ENCODE measurements around the gene FAM124A. TPM values are rescaled to one million over a fixed set of nuclear protein-coding genes. Genes with fewer than 3 reads are reported as not detected.

The FAM124A gene
- total RNA-seq, 1 experiment from 2014 or later: 3.1 TPM

DNA sequence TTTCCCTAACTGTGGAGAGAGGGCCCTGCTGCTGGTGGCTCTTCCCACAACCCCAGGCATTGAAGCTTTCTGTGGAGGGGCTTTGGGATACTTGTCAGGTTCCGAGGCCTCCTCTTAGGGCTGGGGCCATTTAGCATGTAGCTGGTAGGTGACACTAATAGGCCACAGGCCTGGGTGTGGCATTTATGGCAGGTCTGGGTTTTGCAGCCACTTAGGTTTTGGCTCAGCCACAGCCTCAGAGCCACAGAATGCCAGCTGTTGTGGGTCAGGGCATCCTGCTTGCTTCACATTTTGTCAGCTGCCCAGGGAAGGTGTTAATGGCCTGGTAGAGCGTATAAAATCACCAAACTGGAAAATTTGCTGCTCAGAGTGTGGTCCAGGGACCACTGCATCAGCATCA is 15.7 kb downstream of the FAM124A start:
- H3K4me2 ChIP-seq (ENCODE audit: low read length): no peak overlapping the region
- no peak for DNase-seq (ENCODE audit: low read depth, low spot score)
- no peaks in the 10 kb centered on the region for H3K79me2 ChIP-seq (ENCODE audit: insufficient read depth, low read length)
- H3K9me2 ChIP-seq (ENCODE audit: insufficient read depth): no peaks in the 10 kb centered on the region
- H3K9ac ChIP-seq (ENCODE audit: low read length): no peak overlapping the region
- ChIA-PET CTCF (interaction anchor here (1.5 kb wide), 1 partner anchor 49 kb away, joined by 5 read pairs; no protein-coding TSS in a partner anchor), POLR2A (no interaction called here), RAD21 (ENCODE audit: low non-redundant PET in 1 of 2, low total read pairs in 2 of 2, uncharacterized antibody in 2 of 2, unreplicated experiment in 2 of 2) (no interaction called here)
- no peaks in the 10 kb centered on the region for H3K4me1 ChIP-seq (ENCODE audit: control insufficient read depth in 1 of 2, insufficient read depth in 2 of 2, low read length in 2 of 2)
- no TSS peak for BruUV-seq (replicated peaks)
- no peak overlapping the region for H3K4me3 ChIP-seq (replicated peaks in 1 of 2; ENCODE audit: low read depth in 1 of 2, low read length in 2 of 2)
- H3K27me3 ChIP-seq (ENCODE audit: insufficient read depth, low read length): no peaks in the 10 kb centered on the region
- H3K9me3 ChIP-seq (ENCODE audit: control insufficient read depth in 1 of 2, insufficient read depth in 1 of 2, low read depth in 1 of 2, low read length in 2 of 2): no peaks in the 10 kb centered on the region
- no peak overlapping the region for H2AFZ ChIP-seq (ENCODE audit: low read depth, low read length, poor library complexity, severe bottlenecking)
- intact Hi-C loops (cut with micrococcal nuclease): no loop called here
- no peak for TF ChIP-seq TCF7L2 (IDR thresholded peaks at IDR 0.05; ENCODE audit: borderline replicate concordance, extremely low read depth, insufficient read depth, insufficient read length)
- TF ChIP-seq EZH2phosphoT487 (IDR thresholded peaks at IDR 0.05; ENCODE audit: borderline replicate concordance): no peak
- TF ChIP-seq POLR2A (IDR thresholded peaks at IDR 0.05; ENCODE audit: borderline replicate concordance, extremely low read depth, insufficient read depth, insufficient read length): no peak
- TF ChIP-seq SP1 (IDR thresholded peaks at IDR 0.05; ENCODE audit: low read depth): no peak
- TF ChIP-seq SIN3A (IDR thresholded peaks at IDR 0.05; ENCODE audit: low read depth): no peak
- no peak for TF ChIP-seq FOSL1 (IDR thresholded peaks at IDR 0.05; ENCODE audit: low read depth)
- TF ChIP-seq RAD21 (IDR thresholded peaks at IDR 0.05; ENCODE audit: low read depth): no peak
- TF ChIP-seq, protein P1, sequence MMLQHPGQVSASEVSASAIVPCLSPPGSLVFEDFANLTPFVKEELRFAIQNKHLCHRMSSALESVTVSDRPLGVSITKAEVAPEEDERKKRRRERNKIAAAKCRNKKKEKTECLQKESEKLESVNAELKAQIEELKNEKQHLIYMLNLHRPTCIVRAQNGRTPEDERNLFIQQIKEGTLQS (IDR thresholded peaks at IDR 0.05): no peak
- TF ChIP-seq, protein P2, sequence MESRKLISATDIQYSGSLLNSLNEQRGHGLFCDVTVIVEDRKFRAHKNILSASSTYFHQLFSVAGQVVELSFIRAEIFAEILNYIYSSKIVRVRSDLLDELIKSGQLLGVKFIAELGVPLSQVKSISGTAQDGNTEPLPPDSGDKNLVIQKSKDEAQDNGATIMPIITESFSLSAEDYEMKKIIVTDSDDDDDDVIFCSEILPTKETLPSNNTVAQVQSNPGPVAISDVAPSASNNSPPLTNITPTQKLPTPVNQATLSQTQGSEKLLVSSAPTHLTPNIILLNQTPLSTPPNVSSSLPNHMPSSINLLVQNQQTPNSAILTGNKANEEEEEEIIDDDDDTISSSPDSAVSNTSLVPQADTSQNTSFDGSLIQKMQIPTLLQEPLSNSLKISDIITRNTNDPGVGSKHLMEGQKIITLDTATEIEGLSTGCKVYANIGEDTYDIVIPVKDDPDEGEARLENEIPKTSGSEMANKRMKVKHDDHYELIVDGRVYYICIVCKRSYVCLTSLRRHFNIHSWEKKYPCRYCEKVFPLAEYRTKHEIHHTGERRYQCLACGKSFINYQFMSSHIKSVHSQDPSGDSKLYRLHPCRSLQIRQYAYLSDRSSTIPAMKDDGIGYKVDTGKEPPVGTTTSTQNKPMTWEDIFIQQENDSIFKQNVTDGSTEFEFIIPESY (IDR thresholded peaks at IDR 0.05; ENCODE audit: extremely low read depth, insufficient replicate concordance, low read length): no peak
- TF ChIP-seq EGR1 (IDR thresholded peaks at IDR 0.05; ENCODE audit: low read depth): no peak
- TF ChIP-seq, protein P3, sequence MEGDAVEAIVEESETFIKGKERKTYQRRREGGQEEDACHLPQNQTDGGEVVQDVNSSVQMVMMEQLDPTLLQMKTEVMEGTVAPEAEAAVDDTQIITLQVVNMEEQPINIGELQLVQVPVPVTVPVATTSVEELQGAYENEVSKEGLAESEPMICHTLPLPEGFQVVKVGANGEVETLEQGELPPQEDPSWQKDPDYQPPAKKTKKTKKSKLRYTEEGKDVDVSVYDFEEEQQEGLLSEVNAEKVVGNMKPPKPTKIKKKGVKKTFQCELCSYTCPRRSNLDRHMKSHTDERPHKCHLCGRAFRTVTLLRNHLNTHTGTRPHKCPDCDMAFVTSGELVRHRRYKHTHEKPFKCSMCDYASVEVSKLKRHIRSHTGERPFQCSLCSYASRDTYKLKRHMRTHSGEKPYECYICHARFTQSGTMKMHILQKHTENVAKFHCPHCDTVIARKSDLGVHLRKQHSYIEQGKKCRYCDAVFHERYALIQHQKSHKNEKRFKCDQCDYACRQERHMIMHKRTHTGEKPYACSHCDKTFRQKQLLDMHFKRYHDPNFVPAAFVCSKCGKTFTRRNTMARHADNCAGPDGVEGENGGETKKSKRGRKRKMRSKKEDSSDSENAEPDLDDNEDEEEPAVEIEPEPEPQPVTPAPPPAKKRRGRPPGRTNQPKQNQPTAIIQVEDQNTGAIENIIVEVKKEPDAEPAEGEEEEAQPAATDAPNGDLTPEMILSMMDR (IDR thresholded peaks at IDR 0.05 in 2 of 3, conservative IDR thresholded peaks at IDR 0.05 in 1 of 3; ENCODE audit: borderline replicate concordance in 1 of 3, insufficient read depth in 1 of 3, low read depth in 2 of 3, low read length in 2 of 3): no peak
- TF ChIP-seq JUND (IDR thresholded peaks at IDR 0.05): no peak
- TF ChIP-seq CBX3 (IDR thresholded peaks at IDR 0.05; ENCODE audit: low read depth): no peak
- TF ChIP-seq YY1 (IDR thresholded peaks at IDR 0.05; ENCODE audit: extremely low read depth, insufficient replicate concordance, low read depth, low read length): no peak
- H4K20me1 ChIP-seq (ENCODE audit: insufficient read depth): no peaks in the 10 kb centered on the region
- no peak for ATAC-seq
- no peaks in the 10 kb centered on the region for H3K36me3 ChIP-seq (ENCODE audit: control insufficient read depth in 1 of 2, insufficient read depth in 2 of 2, low read length in 2 of 2)
- H3K27ac ChIP-seq (ENCODE audit: low read depth, low read length): no peak overlapping the region
